COLO829 (cell line): ENCODE data around the gene NCAPG2.

ENCODE experiments used
- DNase-seq: peaks from one replicate; pipeline ENCODE4 v3.0.0; 2012; ENCODE audit warnings: low spot score

Gene NCAPG2

DNA sequence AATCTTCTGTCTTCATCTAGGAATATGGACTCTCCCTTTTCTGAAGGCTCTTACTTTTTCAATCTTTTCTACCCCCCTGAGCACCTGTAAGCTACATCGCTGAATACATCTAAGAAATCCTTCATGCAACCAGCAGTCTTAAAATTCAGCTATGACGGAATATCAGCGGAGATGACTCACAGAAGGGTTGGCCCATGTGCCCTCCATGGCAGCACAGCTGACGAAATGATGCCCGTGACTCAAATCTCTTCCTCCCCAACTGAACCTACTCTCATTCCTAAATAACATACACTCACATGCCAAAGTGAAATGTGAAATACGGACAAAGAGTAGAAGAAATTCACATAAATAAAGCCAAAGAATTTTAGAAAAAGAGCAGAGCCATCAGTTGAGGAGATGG, 30.3 kb upstream of the NCAPG2 start:
- DNase-seq, result no peak

DNA sequence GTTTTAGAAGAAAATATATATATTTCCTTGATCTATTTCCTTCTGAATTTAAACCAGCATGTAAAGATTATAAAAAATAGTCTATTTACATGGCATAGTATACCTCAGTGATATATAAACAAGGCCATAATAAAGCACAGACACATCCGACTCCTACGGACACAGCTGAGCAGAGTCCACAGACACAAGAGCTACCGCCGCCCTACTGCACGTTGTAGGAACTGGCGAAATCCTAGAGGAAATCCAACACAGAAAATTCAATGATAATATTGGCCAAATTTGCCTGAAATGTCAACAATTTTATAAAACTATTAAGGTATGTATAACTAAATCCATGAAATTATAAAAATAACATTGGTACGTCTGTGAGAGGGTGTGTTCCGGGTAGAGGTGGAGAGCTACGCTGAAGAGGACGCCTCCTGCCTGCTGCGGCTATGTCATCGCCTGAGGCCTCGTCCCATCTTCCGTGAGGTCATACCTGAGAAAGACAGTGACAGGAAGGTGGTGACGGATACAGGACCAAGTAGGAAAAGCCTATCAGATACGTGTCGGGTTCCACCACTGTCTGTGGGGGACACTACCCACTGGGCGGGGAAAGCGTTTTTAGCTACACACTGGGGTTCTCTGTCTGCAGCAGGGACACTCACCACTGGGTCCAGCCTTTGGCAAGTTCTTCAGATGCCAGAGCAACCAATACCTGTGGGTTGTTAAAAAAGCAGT, 29.3 kb upstream of the NCAPG2 start:
- no peak for DNase-seq

DNA sequence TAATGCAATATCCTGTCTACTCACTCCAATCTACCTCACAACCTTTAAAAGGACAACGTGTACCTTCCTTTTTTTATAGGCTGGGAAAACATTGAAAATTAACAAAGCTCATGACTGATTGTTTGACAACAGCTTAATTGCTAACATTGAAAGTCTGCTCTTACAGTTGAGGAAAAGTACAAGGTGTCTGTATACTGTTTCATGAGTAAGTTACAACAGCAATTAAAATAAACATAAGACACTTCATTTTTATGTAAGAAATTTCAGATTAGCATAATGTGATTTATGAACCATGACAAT, 28.6 kb upstream of the NCAPG2 start:
- DNase-seq, result no peak

DNA sequence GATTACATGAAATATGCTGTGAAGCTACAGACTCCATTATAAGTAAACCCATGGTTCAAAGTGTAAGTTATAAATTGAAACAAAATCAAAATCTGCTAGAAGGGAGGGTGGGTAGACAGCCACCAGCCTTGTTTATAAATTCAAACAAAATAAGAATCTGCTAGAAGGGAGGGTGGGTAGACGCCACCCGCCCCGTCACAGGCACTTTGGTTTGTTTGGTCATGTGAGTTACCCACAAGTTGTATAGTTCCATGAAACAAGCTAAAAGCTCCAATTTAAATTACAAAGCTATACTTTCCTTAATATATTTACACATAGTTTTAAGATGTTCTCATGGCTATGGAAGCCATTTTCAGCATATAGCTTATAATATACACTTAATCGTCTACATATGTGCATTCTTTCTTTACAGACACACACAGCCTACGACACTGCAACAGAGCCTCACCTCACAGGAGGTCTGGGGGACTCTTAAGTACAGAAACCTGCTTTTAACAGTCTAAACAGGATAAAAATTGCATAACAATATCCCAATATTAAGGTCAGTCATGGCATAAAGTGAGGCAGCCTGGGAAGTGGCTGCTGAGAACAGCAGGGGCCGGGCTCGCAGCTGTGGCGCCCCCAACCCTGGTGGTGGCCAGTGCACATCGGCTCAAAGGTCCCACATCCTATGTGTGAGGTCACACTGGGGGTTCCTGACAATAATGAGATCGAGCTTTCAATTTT, 28.1 kb upstream of the NCAPG2 start:
- DNase-seq, result no peak

DNA sequence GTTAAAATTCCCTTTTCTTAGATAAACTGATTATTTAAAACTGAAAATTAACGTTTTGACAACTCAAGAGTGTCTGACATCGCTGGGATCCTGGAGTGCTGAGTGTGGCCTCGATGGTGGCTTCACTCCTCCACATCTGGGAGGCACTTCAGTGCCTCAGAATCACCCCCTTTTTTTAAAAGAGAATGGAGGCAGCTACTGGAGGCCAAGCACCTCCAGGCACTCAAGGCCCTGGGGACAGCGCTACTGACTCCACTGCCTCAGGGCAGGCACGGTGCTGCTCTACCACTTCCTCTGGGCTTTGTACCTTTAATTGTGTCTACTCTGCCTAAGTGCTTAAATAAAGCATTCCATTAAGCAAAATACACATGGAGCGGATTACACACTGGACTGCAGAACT, 27.2 kb upstream of the NCAPG2 start:
- no peak for DNase-seq

DNA sequence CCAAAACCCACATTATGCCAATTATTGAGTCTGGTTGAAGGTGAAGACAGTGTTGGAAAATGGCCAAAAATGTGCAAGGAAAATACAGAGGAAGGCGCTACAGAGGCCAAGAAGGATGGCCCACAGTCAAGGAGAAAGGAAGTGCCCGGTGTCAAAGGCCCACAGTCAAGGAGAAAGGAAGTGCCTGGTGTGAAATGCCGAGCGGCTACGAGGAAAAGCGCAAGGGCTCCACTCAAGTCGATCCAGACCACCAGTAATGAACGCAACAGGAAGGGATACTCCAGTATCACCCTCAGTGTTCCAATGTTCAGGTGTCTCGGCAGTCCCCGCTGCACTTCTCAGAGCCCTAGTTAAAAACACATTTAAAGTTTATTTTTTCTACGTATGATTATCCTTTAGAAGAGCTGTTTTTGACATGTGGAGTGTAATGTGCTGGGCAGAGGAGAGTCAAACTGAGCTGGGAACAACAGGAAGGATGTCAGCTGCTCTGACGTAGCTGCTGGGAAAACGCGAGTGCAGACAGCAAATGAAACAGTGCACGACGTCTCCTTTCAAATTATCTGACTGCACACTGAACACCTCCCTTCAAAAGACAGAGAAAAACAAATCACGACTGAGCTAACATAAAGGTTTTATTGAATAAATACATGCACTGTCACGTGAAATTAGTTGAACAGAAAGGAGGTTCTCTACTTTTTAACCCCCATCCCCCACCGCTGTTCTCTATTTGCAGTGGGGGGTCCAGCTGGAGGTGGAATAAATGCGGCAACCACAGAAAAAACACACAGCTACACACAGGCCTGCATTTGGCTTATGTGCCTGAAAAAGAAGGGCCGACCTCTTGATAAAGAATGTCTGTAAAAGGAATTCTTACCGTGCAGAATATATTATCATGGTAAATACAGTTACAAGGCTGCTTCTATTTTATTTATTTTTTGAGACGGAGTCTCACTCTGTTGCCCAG, 26.1 kb upstream of the NCAPG2 start:
- DNase-seq, result no peak

DNA sequence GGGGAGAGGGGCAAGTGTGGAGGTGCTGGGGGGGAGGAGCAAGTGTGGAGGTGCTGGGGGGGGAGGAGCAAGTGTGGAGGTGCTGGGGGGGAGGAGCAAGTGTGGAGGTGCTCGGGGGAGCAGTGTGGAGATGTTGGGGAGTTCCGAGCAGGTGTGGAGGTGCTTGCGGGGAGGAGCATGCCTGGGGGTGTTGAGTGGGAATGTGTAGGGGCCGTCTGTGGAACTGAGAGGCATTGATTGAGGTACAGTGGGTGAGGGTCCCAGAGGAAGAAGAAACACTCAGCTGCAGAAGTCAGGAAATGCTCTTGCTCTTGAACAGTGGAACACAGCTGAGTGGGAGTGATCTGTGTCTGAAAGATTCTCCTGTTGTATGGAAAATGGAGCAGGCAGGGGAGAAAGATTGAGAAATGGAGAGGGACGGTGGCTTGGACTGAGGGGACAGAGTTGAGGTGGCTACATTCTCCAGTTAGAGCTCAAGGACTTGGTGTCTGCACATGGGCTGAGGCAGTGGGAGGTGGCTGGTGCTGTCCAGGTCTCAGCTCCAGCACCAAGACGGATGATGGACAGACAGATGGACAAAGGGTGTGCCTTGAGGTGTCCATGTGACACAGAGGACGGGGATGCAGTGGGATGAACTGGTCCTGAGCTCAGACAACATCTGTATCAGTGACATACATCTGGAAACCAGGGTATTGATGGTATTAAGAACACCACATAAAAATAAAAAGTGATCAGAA, 25.2 kb upstream of the NCAPG2 start:
- DNase-seq, result no peak

DNA sequence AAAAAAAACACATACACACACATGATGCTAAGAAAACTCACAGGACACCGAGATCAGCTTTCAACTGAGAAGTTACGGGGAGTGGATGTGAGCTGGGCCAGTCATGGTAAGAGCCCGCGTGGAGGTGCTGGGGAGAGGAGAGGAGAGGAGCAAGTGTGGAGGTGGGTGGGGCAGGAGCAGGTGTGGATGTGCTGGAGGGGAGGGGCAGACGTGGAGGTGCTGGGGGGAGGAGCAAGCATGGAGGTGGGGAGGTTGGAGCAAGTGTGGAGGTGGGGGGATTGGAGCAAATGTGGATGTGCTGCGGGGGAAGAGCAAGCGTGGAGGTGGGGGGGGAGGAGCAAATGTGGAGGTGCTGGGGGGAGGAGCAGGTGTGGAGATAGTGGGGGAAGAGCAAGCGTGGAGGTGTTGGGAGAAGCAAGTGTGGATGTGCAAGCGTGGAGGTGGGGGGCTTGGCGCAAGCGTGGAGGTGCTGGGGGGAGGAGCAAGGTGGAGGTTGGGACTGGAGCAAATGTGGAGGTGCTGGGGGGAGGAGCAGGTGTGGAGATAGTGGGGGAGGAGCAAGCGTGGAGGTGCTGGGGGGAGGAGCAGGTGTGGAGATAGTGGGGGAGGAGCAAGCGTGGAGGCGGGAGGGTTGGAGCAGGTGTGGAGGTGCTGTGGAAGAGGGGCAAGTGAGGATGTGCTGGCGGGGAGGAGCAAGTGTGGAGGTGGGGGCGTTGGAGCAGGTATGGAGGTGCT, 24.5 kb upstream of the NCAPG2 start:
- no peak for DNase-seq

DNA sequence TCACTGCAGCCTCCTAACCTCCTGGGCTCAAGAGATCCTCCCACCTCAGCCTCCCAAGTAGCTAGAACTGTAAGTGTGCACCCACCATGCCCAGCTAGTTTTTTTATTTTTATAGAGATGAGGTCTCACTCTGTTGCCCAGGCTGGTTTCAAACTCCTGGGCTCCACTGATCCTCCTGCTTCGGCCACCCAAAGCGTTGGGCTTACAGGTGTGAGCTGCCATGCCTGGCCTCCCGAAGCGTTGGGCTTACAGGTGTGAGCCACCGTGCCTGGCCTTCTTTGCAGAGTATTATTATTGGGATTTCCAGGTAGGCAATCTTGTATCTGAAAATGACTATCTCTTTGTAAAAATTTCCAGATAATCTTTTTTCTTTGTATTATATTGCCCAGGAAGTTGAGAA, 23.1 kb upstream of the NCAPG2 start:
- DNase-seq, result no peak

DNA sequence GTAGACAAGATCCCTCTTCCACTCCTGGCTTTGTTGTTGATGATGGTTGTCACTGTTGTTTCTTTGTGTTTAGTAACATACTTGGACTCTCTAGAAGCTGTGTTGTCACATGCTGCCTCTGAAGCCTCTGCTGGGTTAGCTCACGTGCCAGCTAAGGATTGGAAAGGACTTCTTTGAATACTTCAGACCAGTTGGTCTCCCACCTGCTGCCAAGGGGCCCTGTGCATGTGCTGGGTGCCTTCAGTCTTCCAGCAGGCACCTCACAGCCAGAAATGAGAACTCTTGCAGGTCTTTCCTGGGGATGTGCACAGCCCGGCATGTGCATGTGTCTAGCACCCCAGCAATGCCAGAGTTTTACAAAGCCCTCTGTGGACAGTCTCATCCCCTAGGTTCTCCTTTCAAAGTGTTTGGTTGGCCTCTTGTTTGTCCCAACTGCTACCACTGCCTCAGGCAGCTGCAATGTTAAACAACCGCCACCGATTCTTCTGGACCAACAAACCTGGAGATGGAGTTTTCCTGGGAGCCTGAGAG, 21.7 kb upstream of the NCAPG2 start:
- no peak for DNase-seq

DNA sequence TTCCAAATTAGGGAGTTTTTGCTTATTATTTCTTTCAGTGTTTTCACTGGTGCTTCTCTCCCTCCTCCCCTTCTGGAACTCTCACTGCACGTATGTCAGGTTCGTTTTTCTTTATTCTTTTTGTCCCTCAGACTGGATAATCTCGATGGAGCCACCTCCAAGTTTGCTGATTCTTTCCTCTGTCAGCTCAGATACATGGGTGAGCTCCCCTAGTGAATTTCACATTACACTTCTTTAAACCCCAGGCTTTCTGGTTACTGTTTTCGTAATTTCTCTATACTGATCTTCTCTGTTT, 20.8 kb upstream of the NCAPG2 start:
- DNase-seq, result no peak

DNA sequence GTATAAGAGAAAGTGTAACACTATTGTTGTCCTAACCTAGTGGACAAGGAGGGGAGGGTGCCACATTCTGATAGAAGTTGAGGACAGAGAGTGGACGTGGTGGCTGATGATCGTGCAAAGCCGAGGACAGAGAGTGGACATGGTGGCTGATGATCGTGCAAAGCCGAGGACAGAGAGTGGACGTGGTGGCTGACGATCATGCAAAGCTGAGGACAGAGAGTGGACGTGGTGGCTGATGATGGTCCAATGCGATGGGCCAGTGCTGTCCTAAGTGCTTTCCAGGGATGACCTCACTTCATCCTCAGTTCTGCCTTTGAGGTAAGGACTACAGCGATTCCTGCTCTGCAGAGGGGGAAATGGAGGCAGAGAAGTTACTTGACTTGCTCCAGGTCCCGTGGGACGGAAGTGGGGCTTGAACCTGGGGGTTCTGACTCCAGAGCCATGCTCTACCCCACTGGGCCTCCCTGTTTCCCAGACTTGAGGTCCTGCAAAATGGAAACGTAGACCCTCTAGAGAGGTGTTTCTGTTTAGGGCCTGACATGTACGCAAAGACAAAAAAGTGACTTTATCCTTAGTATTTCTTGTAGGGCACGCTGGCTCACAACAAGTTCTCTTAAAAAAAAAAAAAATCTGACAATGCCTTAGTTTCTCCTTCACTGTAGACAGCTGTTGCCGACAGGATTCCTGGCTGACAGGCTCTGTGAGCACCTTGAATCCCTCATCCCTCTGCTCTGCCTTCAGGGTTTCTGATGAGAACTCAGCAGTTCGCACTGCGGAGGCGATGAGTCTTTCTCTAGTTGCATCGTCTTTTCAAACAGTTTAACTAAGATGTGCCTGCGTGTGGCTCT, 20.3 kb upstream of the NCAPG2 start:
- DNase-seq, result no peak

DNA sequence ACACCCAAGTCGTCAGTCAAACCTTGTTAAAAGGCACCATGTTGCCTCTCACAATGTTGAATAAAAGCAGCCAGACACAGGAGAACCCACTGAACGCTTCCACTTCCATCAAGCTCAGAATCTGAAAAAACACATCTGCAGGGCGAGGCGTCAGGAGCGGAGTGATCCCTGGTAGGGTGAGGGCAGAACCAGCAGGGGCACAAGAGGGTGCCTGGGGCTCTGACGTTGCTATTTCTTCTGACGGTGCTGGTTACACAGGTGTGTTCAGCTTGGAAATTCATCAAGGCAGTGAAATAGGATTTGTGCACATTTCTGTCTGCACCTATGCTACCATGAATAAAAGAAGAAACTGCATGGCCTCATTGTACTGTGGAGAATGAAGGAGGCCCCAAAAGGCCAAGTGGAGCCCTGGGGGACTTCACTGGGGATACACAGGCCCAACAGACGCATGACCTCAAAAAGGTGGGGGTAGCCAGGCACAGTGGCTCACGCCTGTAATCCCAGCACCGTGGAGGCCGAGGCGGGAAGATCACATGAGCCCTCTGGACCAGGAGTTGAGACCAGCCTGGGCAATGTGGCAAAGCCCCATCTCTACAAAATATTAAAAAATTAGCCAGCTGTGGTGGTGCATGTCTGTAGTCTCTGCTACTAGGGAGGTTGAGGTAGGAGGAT, 19.2 kb upstream of the NCAPG2 start:
- no peak for DNase-seq

DNA sequence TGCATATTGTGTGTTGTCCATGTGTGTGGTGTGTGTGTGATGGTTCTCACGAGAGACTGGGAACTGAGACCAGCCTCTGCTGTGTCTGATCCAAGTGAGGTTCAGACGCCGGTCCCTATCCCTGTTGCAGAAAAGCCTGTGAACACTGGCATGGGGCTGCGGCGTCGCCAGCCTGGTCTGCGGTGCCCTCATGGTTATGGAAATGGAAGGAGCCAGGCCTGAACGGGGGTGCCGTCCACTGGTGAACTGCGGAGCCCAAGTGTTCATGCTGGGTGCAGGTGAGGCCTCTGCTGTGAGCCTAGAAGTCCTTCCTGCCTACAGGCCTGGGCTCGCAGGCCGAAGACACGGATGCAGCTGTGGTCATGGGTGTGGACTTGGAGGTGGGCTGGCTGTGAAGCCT, 18.7 kb upstream of the NCAPG2 start:
- DNase-seq, result no peak

DNA sequence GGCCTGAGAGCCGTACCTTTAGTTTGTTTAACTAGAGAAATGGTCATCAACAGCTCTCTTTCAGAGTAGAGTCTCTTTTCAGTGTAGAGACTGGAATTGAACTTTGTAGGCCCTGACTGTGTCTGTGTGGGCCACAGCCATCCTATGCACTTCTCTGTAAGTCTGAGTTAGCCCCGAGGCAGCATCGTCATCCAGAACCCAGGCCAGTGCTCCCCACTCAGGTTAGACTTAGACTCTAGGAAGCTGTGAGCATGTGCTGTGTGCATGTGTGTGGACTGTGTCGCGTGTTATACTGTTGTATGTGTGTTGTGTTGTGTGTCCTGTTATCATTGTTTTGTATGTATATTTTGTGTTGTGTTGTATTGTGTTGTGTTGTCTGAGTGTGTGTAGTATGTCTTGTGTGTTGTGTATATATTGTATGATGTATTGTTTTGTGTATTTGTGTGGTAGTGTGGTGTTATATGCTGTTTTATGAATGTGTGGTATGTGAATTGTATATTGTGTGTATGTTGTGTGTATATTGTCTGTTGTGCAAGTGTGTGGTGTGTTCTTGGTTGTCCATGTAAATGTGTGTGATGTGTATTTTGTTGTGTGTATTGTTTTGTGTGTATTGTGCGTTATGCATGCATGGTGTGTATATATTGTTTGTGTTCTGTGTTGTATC, 18.1 kb upstream of the NCAPG2 start:
- no peak for DNase-seq

DNA sequence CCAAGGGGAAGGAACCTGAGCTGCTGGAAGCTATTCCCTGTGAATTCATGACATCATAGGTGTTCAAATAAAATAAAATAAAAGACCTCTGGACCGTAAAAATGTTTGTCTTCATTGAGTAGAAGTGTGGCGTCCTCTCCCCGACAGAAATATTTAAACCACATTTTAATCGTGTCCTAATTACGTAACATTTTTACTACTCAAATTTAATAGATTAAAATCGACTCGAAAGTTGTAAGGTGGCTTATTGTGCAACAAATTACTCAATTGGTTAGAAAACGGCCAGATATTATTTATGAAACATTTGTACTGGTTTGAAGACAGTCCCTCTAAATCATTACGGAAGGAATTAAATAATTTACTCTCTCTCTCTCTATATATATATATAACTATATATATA, 15.5 kb upstream of the NCAPG2 start:
- no peak for DNase-seq

DNA sequence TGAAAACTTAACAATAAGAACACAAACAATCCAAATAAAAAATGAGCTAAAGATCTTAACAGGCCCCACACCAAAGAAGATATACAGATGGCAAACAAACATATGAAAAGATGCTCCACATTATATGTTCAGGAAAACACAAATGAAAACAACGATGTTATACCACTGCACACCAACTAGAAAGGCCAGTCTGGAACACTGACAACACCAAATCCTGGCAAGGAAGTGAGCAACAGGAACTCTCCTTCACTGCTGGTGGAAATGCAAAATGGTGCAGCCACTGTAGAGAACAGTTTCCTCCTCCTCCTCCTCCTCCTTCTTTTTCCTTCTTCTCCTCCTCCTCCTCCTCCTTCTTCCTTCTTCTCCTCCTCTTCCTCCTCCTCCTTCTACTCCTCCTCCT, 12.2 kb upstream of the NCAPG2 start:
- DNase-seq, result no peak

DNA sequence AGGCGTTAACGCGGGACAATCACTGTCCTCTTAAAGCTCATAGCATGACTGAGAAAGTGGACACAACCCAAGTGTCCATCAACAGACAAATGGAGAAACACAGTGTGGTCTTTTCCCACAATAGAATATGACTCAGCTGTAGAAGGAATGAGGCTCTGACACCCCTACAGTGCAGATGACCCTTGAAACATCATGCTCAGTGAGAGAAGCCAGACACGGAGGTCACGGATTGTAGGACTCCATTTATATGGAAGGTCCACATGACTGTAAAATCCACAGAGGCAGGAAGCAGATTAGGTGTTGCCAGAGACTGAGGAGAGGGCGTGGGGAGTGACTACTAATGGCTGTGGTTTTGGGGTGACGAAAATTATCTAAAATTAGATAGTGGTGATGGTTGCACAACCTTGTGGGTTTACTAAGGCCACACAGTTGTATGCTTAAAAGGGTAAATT, 6.1 kb upstream of the NCAPG2 start:
- no peak for DNase-seq

DNA sequence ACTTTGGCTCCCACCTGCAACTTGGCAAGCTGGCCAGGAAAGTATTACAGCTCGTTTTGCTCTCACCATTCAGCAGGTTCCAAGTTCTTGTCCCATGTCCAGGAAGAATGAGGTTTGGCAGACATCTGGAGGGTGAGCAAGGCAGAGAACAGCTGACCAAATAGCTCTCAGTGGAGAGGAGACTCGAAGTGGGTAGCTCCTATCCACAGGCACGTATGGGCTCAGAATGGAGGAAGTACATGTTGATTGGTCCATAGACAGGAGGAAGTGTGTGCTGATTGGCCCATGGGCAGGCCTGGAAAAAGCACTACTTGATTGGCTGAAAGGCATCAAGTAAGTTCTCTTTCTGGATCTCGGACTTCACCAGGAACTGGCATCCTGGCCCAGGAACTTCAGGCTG, 3.0 kb upstream of the NCAPG2 start:
- no peak for DNase-seq
